GM19455 (cell line): ENCODE data around the gene TNFSF9.
"Not testable (repeated sequence)": the region's sequence is repeated elsewhere in the genome, so short reads cannot be mapped to it uniquely, and the experiment has no call there.

Experiments
- ATAC-seq: cut with Tn5 transposase; IDR thresholded peaks from one replicate; pipeline ENCODE4 v1.9.1; 2021; ENCODE audit not compliant: unreplicated experiment

TNFSF9 gene

DNA sequence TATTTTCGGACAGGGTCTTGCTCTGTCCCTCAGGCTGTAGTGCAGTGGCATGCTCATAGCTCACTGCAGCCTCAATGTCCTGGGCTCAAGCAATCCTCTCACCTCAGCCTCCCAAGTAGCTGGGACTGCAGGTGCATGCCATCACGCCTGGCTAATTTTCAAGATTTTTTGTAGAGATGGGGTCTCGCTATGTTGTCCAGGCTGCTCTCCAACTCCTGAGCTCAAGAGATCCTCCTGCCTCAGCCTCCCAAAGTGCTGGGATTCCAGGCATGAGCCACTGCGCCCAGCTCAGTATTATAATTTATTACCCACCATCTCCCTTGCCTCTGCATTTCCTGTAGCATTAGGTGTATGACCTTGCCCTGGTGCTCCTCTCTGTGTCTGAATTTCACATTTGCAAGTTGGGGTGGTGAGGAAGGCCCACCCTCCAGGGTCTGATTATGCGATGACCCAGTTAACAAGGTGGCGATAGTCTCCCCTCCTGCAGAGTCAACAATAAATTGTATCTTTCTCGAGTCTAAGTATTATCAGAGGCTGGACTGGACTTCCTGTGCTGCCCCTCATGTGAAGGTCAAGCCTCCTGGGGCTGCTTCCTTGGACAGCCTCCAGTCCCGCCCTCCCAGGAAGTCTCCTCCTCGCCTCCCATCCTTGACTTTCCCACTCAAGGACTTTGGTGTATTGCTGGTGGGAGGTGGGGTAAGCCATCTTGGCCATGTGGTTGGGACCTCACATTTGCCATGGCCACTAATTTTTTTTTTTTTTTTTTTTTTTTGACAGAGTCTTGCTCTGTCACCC, 27.2 kb upstream of the TNFSF9 start:
- ATAC-seq = no peak

DNA sequence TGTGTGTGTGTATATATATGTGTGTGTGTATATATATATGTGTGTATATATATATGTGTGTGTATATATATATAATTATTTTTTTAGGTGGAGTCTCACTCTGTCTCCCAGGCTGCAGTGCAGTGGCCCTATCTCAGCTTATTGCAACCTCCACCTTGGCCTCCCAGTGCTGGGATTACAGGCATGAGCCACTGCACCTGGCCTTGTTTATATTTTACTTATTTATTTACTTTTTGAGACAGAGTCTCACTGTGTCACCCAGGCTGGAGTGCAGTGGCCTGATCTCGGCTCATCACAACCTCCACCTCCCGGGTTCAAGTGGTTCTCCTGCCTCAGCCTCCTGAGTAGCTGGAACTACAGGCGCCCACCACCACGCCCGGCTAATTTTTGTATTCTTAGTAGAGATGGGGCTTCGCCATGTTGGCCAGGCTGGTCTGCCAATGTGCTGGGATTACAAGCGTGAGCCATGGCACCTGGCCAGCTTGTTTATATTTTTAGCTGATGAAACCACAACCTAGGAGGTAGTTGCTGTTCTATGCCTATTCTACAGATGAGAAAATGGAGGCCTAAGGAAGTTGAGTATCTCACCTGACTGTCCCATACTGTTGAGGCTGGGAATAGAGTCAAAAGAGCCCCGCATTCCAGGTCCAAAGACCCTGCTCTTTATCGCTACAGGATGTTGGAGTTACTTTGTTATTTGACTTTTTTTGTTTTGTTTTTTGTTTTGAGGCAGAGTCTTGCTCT, 22.6 kb upstream of the TNFSF9 start:
- not testable (repeated sequence) for ATAC-seq

DNA sequence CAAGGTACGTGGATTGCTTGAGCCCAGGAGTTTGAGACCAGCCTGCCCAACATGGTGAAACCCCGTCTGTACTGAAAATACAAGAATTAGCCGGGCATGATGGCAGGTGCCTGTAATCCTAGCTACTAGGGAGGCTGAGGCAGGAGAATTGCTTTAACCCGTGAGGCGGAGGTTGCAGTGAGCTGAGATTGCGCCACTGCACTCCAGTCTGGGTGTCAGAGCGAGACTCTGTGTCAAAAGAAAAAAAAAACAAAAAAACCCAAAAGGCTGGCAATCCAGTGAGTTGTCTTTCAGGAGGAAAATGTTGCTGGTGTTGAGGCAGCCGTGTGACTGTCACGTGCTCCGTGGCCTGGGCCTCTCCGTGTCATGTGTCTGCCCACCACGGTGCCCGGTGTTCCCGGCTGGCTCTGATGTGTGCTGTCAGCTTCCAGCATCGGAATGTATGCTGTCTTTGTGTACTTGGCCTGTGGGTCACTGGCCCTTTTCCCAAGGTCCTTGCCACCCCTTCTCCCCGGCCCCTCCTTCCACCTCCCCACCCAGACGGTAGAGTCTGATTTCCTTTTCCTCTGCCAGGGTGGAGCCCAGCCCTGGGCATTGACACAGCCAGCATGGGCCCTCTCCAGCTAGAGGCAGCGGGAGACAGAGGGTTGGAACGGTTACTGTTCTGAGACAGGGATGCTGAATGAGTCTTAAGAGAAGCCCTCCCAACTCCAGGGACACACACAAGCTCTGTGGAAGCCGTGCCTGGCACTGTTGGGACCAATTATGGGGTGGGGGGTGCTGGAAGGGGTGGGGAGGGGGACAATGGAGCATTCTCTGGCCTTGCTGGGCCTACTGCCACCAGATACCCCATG, 21.5 kb upstream of the TNFSF9 start:
- no peak for ATAC-seq

DNA sequence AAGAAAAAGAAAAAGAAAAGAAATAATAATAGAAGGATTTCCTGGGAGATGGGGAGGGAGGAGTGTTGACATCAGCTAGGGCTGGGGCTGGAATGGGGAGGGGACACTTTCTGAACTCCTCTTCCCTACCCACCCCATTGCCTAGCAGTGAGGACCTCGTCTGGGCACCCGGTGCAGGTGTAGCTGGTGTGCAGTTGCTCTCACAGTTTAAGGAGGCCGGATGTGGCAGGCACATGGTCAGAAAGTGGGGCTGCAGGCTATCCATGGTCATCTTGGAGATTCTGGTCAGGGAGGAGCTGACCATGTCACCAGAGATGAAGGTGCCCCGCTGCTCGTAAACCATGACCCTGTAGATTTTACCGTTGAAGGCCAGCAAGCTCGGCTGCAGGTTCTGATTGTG, 20.2 kb upstream of the TNFSF9 start:
- ATAC-seq = no peak

DNA sequence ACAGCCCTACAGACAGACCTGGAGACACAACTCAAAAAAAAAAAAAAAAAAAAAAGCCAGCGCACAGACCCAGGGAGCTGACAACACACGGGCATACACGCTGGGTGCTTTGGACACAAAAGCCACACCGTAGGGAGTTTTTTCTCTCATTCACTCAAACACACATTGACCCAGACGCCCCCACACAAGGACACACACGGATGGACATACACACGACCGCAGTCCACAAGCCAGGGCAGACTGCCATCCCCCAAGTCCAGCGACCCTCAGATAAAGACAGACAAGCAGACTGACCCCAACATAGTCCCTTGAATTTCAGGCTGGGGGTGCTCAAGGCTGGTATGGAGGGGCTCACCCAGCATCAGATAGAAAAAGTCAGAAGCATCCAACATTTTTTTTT, 16.7 kb upstream of the TNFSF9 start:
- ATAC-seq = no peak

DNA sequence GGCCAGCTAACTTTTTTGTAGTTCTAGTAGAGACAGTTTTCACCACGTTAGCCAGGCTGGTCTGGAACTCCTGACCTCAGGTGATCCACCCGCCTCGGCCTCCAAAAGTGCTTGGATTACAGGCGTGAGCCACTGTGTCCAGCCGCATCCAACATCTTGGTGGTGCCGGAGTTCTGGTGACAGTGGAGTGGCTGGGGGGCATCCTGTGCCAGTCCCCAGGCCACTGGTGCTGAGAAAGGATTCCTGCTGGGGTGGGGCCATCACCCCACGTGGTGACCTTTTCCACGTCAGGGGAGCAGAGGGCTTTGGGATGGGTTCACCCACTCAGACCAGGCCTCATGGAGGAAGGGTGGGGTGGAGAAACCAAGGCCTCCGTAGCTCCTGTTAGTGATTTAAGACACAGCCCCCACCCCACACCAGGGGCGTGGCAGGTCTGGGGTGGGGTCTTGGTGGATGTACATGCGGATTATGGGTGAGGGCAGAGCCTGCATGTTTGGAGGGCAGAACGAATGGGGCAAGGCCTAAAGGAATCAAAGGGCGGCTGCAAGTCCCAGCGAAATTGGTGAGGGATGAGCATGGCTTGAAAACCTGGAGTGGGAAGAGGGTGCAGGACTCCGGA, 15.8 kb upstream of the TNFSF9 start:
- ATAC-seq = no peak

DNA sequence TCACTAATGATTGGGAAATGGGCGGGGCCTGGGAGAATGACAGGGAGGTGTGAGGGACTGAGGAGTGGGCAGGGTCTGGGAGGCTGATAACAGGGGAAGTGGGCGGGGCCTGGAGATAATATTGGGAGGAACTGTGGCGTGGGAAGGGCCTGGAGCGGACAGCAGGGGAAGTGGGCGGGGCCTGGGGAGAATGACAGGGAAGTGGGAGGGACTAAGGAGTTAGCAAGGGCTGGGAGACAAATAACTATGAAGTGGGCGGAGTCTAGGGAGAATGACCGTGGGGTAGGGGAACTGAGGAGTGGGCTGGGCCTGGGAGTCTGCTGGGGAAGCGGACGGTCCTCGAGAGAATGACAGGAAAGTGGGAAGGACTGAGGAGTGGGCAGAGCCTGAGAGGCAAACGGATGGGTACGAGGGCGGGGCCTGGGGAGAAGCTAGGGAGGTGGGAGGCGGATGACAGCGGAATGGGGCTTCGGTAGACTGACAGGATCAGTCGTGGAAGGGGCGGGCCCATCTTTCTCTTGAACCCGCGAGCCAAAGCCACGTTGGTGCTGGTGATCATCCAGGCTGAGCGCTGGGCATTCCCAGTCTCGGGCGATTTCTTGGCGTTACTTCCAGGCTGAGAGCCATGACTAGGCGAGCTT, 14.7 kb upstream of the TNFSF9 start:
- ATAC-seq = peak; percentile 39

DNA sequence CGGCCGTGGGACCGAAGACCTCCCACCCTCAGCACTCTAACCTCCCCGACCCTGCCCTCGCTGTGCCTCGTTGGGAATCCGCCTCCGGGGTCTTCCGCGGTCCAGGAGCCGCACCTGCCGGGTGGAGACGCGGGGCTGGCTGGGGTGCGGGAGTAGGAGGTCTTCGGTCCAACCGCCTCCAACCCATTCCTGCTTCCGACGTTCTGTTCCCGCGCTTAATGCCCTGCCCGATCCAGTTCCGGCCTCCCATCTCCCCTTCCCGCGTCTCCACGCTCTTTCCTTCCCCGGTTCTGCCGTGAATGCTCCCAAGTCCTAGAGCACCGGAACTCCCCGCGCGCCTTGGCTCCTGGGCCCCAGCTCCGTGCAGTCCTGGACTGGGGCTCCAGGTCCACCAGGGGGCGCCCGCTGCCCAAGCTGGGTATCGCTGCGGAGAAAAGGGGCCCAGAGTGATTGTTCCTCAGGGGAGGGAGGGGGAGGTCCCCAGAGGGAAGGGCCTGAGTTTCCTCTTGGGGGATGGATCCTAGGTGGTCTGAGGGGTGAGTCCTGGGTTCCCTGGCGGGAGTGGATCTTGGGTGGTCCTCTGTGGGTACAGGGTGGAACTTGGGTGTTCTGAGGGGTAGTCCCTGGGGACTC, 14.1 kb upstream of the TNFSF9 start:
- ATAC-seq = peak; percentile 59

DNA sequence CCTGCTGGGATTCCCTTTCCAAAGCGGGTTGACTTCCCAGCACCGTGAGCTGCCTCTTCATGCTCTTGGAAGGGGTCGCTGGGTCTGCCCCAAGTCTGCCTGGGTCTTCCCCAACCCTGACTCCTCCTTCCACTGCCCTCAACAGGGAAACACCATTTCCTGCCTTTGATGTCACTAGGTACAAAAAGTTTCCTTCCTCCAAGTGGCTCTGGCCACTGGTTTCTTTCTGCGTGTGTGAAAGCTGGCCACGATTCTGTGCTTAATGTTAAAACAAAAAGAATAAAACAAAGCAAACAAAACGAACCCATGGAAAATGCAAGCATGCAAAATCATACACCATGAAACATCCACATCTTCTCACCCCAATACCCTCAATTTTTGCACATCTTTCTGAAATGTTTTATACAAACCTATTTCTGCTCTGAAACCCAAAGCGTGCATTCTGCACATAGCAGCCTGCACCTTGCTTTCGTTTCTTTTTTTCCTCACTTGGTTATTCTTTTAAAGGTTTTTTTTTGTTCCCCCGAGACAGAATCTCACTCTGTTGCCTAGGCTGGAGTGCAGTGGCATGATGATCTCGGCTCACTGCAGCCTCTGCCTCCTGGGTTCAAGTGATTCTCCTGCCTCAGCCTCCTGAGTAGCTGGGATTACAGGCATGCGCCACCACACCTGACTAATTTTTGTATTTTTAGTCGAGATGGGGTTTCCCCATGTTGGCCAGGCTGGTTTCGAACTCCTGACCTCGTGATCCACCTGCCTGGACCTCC, 12.5 kb upstream of the TNFSF9 start:
- no peak for ATAC-seq

DNA sequence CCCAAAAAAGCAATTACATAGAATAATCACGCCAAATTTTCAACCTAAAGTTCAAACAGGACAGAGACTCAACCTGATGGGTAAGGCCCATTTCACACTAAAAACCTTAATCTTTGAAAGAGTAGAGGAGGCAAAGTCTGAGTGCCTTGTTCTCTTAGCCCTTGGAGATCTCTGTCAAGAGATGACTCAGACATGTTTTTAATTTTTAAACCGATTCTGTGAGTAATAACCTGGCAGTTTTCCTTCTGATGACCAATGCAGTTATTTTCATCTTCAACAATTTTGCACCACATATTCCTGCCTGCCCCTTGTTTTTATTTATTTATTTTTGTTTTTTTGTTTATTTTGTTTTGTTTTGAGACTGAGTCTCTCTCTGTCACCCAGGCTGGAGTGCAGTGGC, 11.5 kb upstream of the TNFSF9 start:
- ATAC-seq = no peak

DNA sequence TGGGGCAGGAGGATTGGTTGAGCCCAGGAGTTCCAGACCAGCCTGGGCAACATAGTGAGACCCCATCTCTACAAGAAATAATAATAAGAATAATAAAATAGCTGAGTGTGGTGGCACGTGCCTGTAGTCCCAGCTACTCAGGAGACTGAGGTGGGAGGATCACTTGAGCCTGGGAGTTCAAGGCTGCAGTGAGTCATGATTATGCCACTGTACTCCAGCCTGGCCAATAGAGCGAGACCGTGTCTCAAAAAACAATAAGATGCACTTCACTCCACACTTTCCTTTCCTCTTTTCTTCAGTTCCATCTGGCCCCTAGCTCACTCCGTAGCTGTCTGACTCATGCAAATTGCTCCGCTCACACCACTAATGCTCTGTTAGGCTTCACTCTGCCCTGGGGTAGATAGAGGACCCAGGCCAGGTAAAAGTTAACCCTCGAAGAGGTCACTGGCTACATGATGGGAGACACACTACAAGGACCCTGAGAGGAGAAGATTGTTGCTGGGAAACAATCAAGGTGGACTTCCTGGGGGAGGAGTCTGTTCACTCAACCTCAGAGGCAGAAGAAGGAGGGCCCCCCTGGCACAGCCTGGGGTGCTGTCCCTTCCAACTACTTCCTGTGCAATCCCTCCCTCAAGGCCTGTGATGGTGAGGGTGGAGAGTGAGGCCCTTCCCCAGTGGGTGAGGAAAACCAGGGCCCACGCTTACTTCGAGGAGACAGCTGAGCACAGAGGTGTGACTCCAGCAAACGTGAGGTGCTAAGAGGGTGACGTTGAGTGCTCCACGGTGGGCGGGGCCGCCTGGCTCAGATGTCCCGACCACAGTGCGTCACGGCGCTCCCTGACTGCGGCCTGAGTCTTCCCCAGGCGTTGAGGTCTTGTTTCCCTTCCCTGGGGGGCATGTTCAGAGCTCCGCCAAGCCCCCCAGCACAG, 8.8 kb upstream of the TNFSF9 start:
- peak; percentile 40 for ATAC-seq

DNA sequence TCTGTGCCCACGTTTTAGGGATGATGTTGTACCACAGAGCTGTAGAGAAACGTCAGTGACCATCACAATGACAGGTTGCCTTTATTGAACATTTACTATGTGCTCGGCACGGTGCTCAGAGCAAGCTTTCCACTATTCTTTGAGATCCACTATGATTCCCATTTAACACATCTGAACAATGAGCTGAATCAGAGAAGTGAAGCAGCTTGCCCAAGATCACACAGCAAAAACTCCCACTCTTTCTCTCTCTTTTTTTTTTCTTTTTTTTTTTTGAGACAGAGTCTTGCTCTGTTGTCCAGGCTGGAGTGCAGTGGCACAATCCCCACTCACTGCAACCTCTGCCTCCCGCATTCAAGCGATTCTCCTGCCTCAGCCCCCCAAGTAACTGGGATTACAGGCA, 8.1 kb upstream of the TNFSF9 start:
- no peak for ATAC-seq

DNA sequence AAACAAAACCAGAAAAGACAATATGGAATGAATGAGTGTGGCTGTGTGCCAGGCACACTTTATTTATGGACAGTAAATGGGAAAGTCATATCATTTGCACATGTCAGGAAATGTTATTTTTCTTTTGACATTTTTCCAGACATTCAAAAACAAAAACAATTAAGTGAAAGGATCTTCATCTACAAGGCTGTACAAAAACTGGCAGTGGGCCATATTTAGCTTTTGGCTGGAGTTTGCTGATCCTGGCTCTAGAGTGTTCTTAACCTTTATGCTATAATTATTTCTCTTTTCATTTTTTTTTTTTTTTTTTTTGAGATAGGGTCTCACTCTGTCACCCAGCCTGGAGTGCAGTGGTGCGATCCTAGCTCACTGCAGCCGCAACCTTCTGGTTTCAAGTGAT, 6.5 kb upstream of the TNFSF9 start:
- no peak for ATAC-seq

DNA sequence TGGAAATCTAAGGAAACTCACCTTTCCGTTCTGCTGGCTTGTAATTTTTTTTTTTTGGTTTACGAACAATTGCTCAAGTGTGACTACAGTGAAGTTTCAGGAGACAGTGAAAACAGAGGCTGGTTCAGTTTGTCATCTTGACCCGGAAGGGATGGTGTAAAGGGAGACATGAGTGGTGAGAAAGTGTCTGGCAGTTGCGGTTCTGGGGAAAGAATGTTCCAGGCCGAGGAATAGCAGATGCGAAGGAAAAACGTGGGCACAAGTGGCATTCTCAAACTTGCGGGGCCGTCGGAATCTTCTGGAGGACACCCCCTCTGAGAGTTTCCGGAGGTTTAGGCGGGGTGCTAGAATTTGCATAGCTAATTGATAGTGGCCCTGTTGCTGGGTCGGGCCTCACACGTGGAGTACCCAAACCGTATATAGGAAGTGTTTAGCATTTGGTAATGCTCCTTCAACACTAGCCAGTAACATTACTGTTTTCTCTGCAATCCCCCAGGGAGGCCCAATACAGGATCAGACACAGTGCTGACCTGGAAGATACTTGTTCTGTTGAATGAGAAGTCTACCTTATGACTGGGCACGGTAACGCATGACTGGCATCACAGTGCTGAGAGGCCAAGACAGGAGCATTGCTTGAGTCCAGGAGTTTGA, 2.8 kb upstream of the TNFSF9 start:
- ATAC-seq = peak; percentile 53

DNA sequence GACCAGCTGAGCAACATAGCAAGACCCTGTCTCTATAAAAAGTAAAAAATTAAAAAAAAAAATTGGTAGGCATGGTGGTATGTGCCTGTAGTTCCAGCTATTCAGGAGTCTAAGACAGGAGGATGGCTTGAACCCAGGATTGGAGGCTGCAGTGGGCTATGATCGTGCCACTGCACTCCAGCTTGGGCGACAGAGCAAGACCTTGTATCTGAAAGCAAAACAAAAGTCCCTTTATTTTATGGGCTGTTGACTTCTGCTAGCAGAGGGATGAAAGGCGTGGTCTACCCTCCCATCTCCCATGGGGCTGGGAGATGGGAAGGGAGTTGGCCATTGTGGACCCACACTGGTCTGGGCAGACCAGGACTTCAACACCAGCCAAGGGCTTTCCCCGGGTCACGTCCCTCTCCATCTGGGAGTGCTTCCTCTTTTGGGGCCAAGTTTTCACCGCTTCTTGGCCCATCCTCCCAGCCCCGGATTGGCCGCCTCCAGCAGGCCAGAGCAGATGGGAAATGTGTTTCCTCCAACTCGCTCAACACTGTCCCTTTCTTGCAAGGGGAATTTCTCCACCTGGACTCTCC, 2.2 kb upstream of the TNFSF9 start:
- no peak for ATAC-seq

DNA sequence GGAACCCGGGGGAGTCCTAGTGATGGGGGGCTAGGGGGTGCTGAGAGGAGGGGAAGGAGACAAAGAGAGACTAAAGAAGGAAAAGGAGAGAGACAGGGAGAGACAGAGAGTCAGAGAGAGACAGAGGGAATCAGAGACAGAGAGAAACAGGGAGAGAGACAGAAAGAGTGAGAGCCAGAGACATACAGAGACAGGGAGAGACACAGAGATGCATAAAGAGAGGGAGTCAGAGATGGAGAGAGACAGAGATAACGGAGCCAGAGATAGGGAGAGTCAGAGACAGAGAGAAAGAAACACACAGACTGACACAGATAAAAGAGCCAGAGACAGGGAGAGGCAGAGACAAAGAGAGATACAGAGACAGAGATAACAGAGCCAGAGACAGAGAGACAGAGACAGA, 1.5 kb upstream of the TNFSF9 start:
- ATAC-seq = no peak

DNA sequence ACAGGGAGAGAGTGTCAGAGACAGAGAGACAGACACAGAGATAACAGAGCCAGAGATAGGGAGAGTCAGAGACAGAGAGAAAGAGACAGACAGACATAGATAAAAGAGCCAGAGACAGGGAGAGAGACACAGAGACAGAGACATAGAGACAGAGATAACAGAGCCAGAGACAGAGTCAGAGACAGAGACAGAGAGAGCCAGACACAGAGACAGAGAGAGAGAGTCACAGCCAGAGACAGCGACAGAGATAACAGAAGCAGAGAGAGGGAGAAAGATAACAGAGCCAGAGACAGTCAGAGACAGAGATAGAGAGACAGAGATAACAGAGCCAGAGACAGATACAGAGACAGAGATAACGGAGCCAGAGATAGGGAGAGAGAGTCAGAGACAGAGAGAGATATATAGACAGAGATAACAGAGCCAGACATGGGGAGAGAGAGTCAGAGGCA, 865 bp upstream of the TNFSF9 start:
- ATAC-seq = no peak
